ENCODE measurements around the gene PRRT1.

- TF ChIP-seq MAX (IDR thresholded peaks at IDR 0.05) (no peak), EGR1 (IDR thresholded peaks at IDR 0.05) (no peak), RAD21 (IDR thresholded peaks at IDR 0.05; ENCODE audit: low read depth) (no peak), TEAD4 (IDR thresholded peaks at IDR 0.05) (no peak), NFIC (IDR thresholded peaks at IDR 0.05) (no peak), FOXM1 (IDR thresholded peaks at IDR 0.05; ENCODE audit: borderline replicate concordance, low read depth) (no peak), REST (IDR thresholded peaks at IDR 0.05; ENCODE audit: low read depth) (no peak), ZBTB7A (IDR thresholded peaks at IDR 0.05; ENCODE audit: low read depth) (no peak), EP300 (IDR thresholded peaks at IDR 0.05; ENCODE audit: borderline replicate concordance) (no peak)
Measured at GRCh38 chr6:32126880-32127279, 24.9 kb downstream of the PRRT1 start.
